ENCODE data around the gene LCN12.

- TF ChIP-seq ZNF274 (IDR thresholded peaks at IDR 0.05; ENCODE audit: low read depth, low read length) = no peak
- TF ChIP-seq SUZ12 (IDR thresholded peaks at IDR 0.05; ENCODE audit: extremely low read depth, insufficient read depth, insufficient read length) = no peak
Observed at GRCh38 chr9:136951541-136952320, at the start of gene LCN12.
